NOMO-1 (cell line): ENCODE data around the gene PERM1.
A peak's percentile ranks its signal among the peaks of the same experiment; 100 is the strongest.
"Not testable (repeated sequence)": the region's sequence is repeated elsewhere in the genome, so short reads cannot be mapped to it uniquely, and the experiment has no call there.

Source experiments
- DNase-seq, 2 experiments: peaks; one replicate each; lab custom pipeline; 2025; ENCODE audit not compliant: unreplicated experiment in 2 of 2; lab: John Stamatoyannopoulos, UW

PERM1 gene

GRCh38 chr1:1017397-1018320 is 35.8 kb upstream of the PERM1 start:
- DNase-seq = not testable (repeated sequence)

GRCh38 chr1:1014799-1015681 is 33.1 kb upstream of the PERM1 start:
- no peak for DNase-seq

GRCh38 chr1:1013922-1014648 is 32.2 kb upstream of the PERM1 start:
- DNase-seq = no peak

GRCh38 chr1:1013105-1013921 is 31.4 kb upstream of the PERM1 start, which contains the start of gene ISG15:
TSS of gene ISG15 (plus strand) at chr1:1013497. CDS start at chr1:1013574, 77 bp downstream.
- DNase-seq = peak; percentile 86 to 94

GRCh38 chr1:1012736-1013104 is 30.8 kb upstream of the PERM1 start:
- DNase-seq = not testable (repeated sequence)

GRCh38 chr1:1011396-1011949 is 29.6 kb upstream of the PERM1 start:
- no peak for DNase-seq

- DNase-seq = not testable (repeated sequence)
These were observed 28.2 kb upstream of the PERM1 start for GRCh38 chr1:1010131-1010530.

- no peak for DNase-seq
These were observed 24.6 kb upstream of the PERM1 start for GRCh38 chr1:1006305-1007159.

GRCh38 chr1:1005774-1006304 is 23.9 kb upstream of the PERM1 start:
- DNase-seq = no peak

- no peak for DNase-seq
These were observed 23.1 kb upstream of the PERM1 start for GRCh38 chr1:1004780-1005697.

GRCh38 chr1:1004420-1004779 is 22.5 kb upstream of the PERM1 start:
- DNase-seq = no peak

- DNase-seq = no peak
These were observed 21.9 kb upstream of the PERM1 start for GRCh38 chr1:1003618-1004419.

- DNase-seq = no peak
These were observed 19.3 kb upstream of the PERM1 start for GRCh38 chr1:1001057-1001783.

- DNase-seq = no peak
These were observed 18.6 kb upstream of the PERM1 start for GRCh38 chr1:1000357-1001056.

GRCh38 chr1:999725-1000356 is 17.9 kb upstream of the PERM1 start, which contains the start of gene HES4:
TSS of gene HES4 (minus strand) at chr1:1000097. CDS start at chr1:999973, 124 bp downstream.
- DNase-seq = peak; percentile 62 to 77
